Endothelial cell of umbilical vein (primary cell): ENCODE measurements around the gene MMP1. TPM values are rescaled to one million over a fixed set of nuclear protein-coding genes. Genes with fewer than 3 reads are reported as not detected.

ENCODE experiments used
- BruUV-seq: library from RNA; stranded (reverse); fragments of 400-500 nt; replicated peaks from 2 replicates; lab custom pipeline; 2021; lab: Mats Ljungman, UMichigan
- CTCF ChIA-PET: fragments of 300-600, 350-600 bp; sonication (Branson Sonifier 250); formaldehyde crosslinking; loops from one replicate; lab custom pipeline; 2021; ENCODE audit warnings: antibody characterized with exemption, inconsistent platforms; lab: Charles Lee
- POLR2A ChIA-PET: fragments of 300-600, 350-600 bp; sonication (Branson Sonifier 250); formaldehyde crosslinking; loops from one replicate; lab custom pipeline; 2021; ENCODE audit warnings: antibody characterized with exemption, inconsistent platforms; lab: Charles Lee
- DNase-seq: peaks from one replicate; pipeline ENCODE4 v3.0.0-alpha.2; 2011; ENCODE audit warnings: low read depth, low spot score
- FAIRE-seq: peaks from 2 replicates; lab custom pipeline; 2011; peaks lifted over from hg19 to GRCh38; lab: Jason Lieb, UNC
- H2AFZ ChIP-seq: 2 replicates; pipeline ENCODE4 v1.6.0; 2012; ENCODE audit warnings: low read depth, low read length, control low read depth, inconsistent platforms
- H3K27ac ChIP-seq: 2 replicates; pipeline ENCODE4 v1.5.1; 2011; ENCODE audit warnings: low read depth, mild to moderate bottlenecking, control low read depth, low read length, moderate library complexity; ENCODE audit not compliant: insufficient read depth
- H3K27me3 ChIP-seq, 2 experiments: 2 replicates each; pipeline versions ENCODE4 v1.6.0 to v1.6.1; 2011; ENCODE audit warnings: low read length in 2 of 2, mixed read lengths in 1 of 2; ENCODE audit not compliant: control insufficient read depth in 2 of 2, insufficient read depth in 2 of 2
- H3K36me3 ChIP-seq, 2 experiments: 2 replicates in 1 of 2; 3 replicates in 1 of 2; pipeline ENCODE4 v1.5.1; 2011; ENCODE audit warnings: low read length in 2 of 2, mild to moderate bottlenecking in 1 of 2, moderate library complexity in 1 of 2; ENCODE audit not compliant: control insufficient read depth in 2 of 2, insufficient read depth in 2 of 2; ENCODE audit errors: extremely low read depth in 1 of 2
- H3K4me1 ChIP-seq: 3 replicates; pipeline ENCODE4 v1.5.1; 2011; ENCODE audit warnings: mild to moderate bottlenecking, low read length; ENCODE audit not compliant: control insufficient read depth, insufficient read depth; ENCODE audit errors: extremely low read depth
- H3K4me2 ChIP-seq: 2 replicates; pipeline ENCODE4 v1.6.1; 2011; ENCODE audit warnings: low read length, control low read depth, mixed read lengths; ENCODE audit not compliant: insufficient read depth
- H3K4me3 ChIP-seq, 3 experiments: fragments of 200-600 bp in 1 of 3; sonication (generic), shearing (Covaris generic) in 1 of 3; replicated peaks in 1 of 3; 2 replicates each; pipeline ENCODE4 v1.5.1; 2011 to 2016; ENCODE audit warnings: control low read depth in 3 of 3, low read length in 3 of 3, mild to moderate bottlenecking in 2 of 3, inconsistent platforms in 1 of 3, low read depth in 1 of 3, moderate library complexity in 1 of 3; ENCODE audit not compliant: insufficient read depth in 1 of 3
- H3K79me2 ChIP-seq: 2 replicates; pipeline ENCODE4 v1.6.0; 2012; ENCODE audit warnings: low read length, inconsistent platforms; ENCODE audit not compliant: control insufficient read depth, insufficient read depth
- H3K9ac ChIP-seq: replicated peaks from 2 replicates; pipeline ENCODE3; 2011; ENCODE audit warnings: low read length, control low read depth; ENCODE audit not compliant: insufficient read depth; ENCODE audit errors: extremely low read depth
- H3K9me1 ChIP-seq: replicated peaks from 3 replicates; pipeline ENCODE4 v1.6.0; 2011; ENCODE audit warnings: mild to moderate bottlenecking, low read length; ENCODE audit not compliant: control insufficient read depth, insufficient read depth; ENCODE audit errors: extremely low read depth
- H3K9me3 ChIP-seq: replicated peaks from 2 replicates; pipeline ENCODE4 v1.5.1; 2012; ENCODE audit warnings: low read length, inconsistent platforms; ENCODE audit not compliant: control insufficient read depth, insufficient read depth
- H4K20me1 ChIP-seq: replicated peaks from 2 replicates; pipeline ENCODE3; 2011; ENCODE audit warnings: mild to moderate bottlenecking, low read length; ENCODE audit not compliant: control insufficient read depth, insufficient read depth; ENCODE audit errors: extremely low read depth
- FOS ChIP-seq: IDR thresholded peaks from 2 replicates; pipeline ENCODE4 v1.6.1; 2011; ENCODE audit warnings: mild to moderate bottlenecking, low read length, moderate library complexity, borderline replicate concordance; ENCODE audit not compliant: insufficient read depth
- GATA2 ChIP-seq: IDR thresholded peaks from 2 replicates; pipeline ENCODE4 v1.7.0; 2011; ENCODE audit warnings: low read depth, mild to moderate bottlenecking, moderate library complexity, mixed read lengths, low read length; ENCODE audit not compliant: insufficient read length, insufficient read depth
- JUN ChIP-seq: IDR thresholded peaks from 2 replicates; pipeline ENCODE4 v1.6.1; 2011; ENCODE audit warnings: borderline replicate concordance, low read depth; ENCODE audit not compliant: insufficient read length, insufficient read depth
- MYC ChIP-seq: IDR thresholded peaks from one replicate; pipeline ENCODE4 v1.6.1; 2011; ENCODE audit warnings: mild to moderate bottlenecking, low read depth, low read length
- dilution Hi-C: fragments of 300-500 bp; cut with MboI; formaldehyde crosslinking; loops from one replicate; pipeline ENCODE4 v1.15.0; 2019; ENCODE audit warnings: low sequenced_read_pairs; ENCODE audit not compliant: extremely low pct_ligation_motif_present
- intact Hi-C: fragments of 100-400 bp; cut with micrococcal nuclease; formaldehyde crosslinking; loops from one replicate; pipeline ENCODE4 v1.10.0; 2022
- polyA plus RNA-seq, 4 experiments: library from polyadenylated mRNA; depleted of rRNA in 3 of 4; stranded (reverse) in 3 of 4; unstranded in 1 of 4; fragments of >200 nt; gene quantifications; 2 replicates each; pipeline versions ENCODE4 v1.2.1 to v1.2.3, GENCODE V29; 2011 to 2012; ENCODE audit warnings: missing spikeins in 1 of 4
- total RNA-seq: library from RNA; stranded (reverse); gene quantifications from 2 replicates; pipeline ENCODE4 v1.2.3, GENCODE V29; 2021
- TF ChIP-seq, protein P1 (sequence below), 2 donors: IDR thresholded peaks; 1 replicate in 1 of 2; 2 replicates in 1 of 2; pipeline ENCODE4 v1.5.1; 2011; ENCODE audit warnings: low read length in 2 of 2, mild to moderate bottlenecking in 2 of 2, moderate library complexity in 2 of 2, control low read depth in 1 of 2, inconsistent platforms in 1 of 2, low read depth in 1 of 2; ENCODE audit not compliant: insufficient read depth in 1 of 2; ENCODE audit errors: extremely low read depth in 1 of 2
- TF ChIP-seq, protein P2 (sequence below): IDR thresholded peaks from 2 replicates; pipeline ENCODE4 v1.6.1; 2011; ENCODE audit not compliant: insufficient read depth, insufficient read length

MMP1 gene
- total and polyA plus RNA-seq, 2 donors (not counting 3 experiments of a cell fraction or from before 2014, with no cell fraction given), result 1.4 to 1,694 TPM

DNA sequence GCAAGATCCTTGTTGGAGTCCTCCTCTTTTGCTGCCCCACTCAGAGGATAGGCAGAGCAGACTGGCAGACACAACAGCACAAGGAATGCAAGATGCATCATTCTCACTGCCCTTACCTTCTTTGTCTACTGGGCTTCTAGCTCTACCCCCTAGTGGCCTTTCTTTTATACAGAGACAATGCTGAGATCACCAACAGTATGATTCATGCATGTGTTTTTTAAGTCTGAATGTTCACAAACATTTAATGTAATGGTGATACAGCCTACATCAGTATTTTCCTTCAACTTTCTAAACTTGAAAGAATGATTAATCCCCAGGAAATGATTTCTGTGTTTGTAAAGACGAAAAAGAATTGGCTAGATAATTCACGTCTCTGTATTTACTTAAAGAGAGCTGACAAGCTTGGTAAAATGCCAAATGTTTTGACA lies 17.5 kb downstream of the MMP1 start, which contains the start of gene MMP10:
MMP10 (minus strand) TSS at position 138 of the 428 bp plus-strand sequence; CDS start at position 101, 37 bp downstream.
- no peak for TF ChIP-seq MYC
- TF ChIP-seq, protein P1, sequence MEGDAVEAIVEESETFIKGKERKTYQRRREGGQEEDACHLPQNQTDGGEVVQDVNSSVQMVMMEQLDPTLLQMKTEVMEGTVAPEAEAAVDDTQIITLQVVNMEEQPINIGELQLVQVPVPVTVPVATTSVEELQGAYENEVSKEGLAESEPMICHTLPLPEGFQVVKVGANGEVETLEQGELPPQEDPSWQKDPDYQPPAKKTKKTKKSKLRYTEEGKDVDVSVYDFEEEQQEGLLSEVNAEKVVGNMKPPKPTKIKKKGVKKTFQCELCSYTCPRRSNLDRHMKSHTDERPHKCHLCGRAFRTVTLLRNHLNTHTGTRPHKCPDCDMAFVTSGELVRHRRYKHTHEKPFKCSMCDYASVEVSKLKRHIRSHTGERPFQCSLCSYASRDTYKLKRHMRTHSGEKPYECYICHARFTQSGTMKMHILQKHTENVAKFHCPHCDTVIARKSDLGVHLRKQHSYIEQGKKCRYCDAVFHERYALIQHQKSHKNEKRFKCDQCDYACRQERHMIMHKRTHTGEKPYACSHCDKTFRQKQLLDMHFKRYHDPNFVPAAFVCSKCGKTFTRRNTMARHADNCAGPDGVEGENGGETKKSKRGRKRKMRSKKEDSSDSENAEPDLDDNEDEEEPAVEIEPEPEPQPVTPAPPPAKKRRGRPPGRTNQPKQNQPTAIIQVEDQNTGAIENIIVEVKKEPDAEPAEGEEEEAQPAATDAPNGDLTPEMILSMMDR (IDR thresholded peaks at IDR 0.05; ENCODE audit: extremely low read depth in 1 of 2, insufficient read depth in 1 of 2, low read depth in 1 of 2, low read length in 2 of 2), result peak; percentile 61 to 63
- TF ChIP-seq, protein P2, sequence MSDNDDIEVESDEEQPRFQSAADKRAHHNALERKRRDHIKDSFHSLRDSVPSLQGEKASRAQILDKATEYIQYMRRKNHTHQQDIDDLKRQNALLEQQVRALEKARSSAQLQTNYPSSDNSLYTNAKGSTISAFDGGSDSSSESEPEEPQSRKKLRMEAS, result no peak
- peak; percentile 68 for TF ChIP-seq JUN
- TF ChIP-seq GATA2, result peak; percentile 18
- TF ChIP-seq FOS, result peak; percentile 93
- no peaks in the 10 kb centered on the region for H3K36me3 ChIP-seq
- no peaks in the 10 kb centered on the region for H3K79me2 ChIP-seq
- intact Hi-C loops, result loop anchor here (1.0 kb wide), 4 partner anchors 8 to 47 kb away; no protein-coding TSS in a partner anchor
- ChIA-PET POLR2A (no interaction called here), CTCF (interaction anchor here (0.7 to 2.2 kb wide), 26 partner anchors 9 to 439 kb away, joined by 3 to 25 read pairs (median 5); partner anchors contain the start of gene MMP1)
- H3K27me3 ChIP-seq, result no peaks in the 10 kb centered on the region
- dilution Hi-C loops, result no loop called here
- peak within 1 kb of the TSS; percentile 89 for H2AFZ ChIP-seq
- no peaks in the 10 kb centered on the region for H4K20me1 ChIP-seq
- H3K27ac ChIP-seq, result peak within 1 kb of the TSS; percentile 76
- H3K9me1 ChIP-seq, result no peaks in the 10 kb centered on the region
- FAIRE-seq (peak; percentile 78), DNase-seq (peak; percentile 89)
- H3K9ac ChIP-seq, result peak within 1 kb of the TSS; percentile 65
- no TSS peak for BruUV-seq
- peaks cover 14% of the 10 kb centered on the region for H3K4me1 ChIP-seq
- H3K9me3 ChIP-seq, result no peaks in the 10 kb centered on the region
- H3K4me2 ChIP-seq, result peak within 1 kb of the TSS; percentile 57
- peak within 1 kb of the TSS in 1 of 3 experiments; percentile 15 for H3K4me3 ChIP-seq
